ENCODE results near the gene NDUFV2.
"Not testable (repeated sequence)": the region's sequence is repeated elsewhere in the genome, so short reads cannot be mapped to it uniquely, and the experiment has no call there.

Gene NDUFV2

GRCh38 chr18:9157806-9158205, 55.3 kb downstream of the NDUFV2 start:
- Histone ChIP-seq H3K27ac (no peak overlapping the region), H3K36me3 (peaks cover 6% of the 10 kb centered on the region), H3K27me3 (no peaks in the 10 kb centered on the region), H3K4me1 (ENCODE audit: control insufficient read depth in 1 of 2, insufficient read depth in 1 of 2, low read depth in 1 of 2, low read length in 1 of 2) (peaks cover 16 to 33% of the 10 kb centered on the region in 2 experiments), H3K9me3 (no peaks in the 10 kb centered on the region), H3K4me3 (ENCODE audit: low read depth in 1 of 2, low read length in 1 of 2) (no peak overlapping the region)
- TF ChIP-seq CTCF (IDR thresholded peaks at IDR 0.05): no peak

GRCh38 chr18:9160014-9160413, 57.5 kb downstream of the NDUFV2 start:
- H3K4me3 ChIP-seq (ENCODE audit: low read depth in 1 of 2, low read length in 1 of 2): no peak overlapping the region
- H3K4me1 ChIP-seq (ENCODE audit: control insufficient read depth in 1 of 2, insufficient read depth in 1 of 2, low read depth in 1 of 2, low read length in 1 of 2): peaks cover 0 to 12% of the 10 kb centered on the region in 2 experiments
- H3K27ac ChIP-seq: no peak overlapping the region
- H3K36me3 ChIP-seq: peaks cover 6% of the 10 kb centered on the region
- no peaks in the 10 kb centered on the region for H3K9me3 ChIP-seq
- no peaks in the 10 kb centered on the region for H3K27me3 ChIP-seq
- no peak for TF ChIP-seq CTCF (IDR thresholded peaks at IDR 0.05)

GRCh38 chr18:9162663-9163062, 60.2 kb downstream of the NDUFV2 start:
- not testable (repeated sequence) for H3K9me3 ChIP-seq; H3K4me3 ChIP-seq (ENCODE audit: low read depth in 1 of 2, low read length in 1 of 2); H3K27ac ChIP-seq; H3K36me3 ChIP-seq; H3K4me1 ChIP-seq (ENCODE audit: control insufficient read depth in 1 of 2, insufficient read depth in 1 of 2, low read depth in 1 of 2, low read length in 1 of 2); H3K27me3 ChIP-seq

- not testable (repeated sequence) for H3K36me3 ChIP-seq; H3K27ac ChIP-seq; H3K27me3 ChIP-seq; H3K4me1 ChIP-seq (ENCODE audit: control insufficient read depth in 1 of 2, insufficient read depth in 1 of 2, low read depth in 1 of 2, low read length in 1 of 2); H3K9me3 ChIP-seq; H3K4me3 ChIP-seq (ENCODE audit: low read depth in 1 of 2, low read length in 1 of 2)
Observed at GRCh38 chr18:9164149-9164548, 61.6 kb downstream of the NDUFV2 start.

GRCh38 chr18:9165883-9166282, 63.4 kb downstream of the NDUFV2 start:
- not testable (repeated sequence) for H3K27me3 ChIP-seq; H3K36me3 ChIP-seq; H3K9me3 ChIP-seq; H3K4me1 ChIP-seq (ENCODE audit: control insufficient read depth in 1 of 2, insufficient read depth in 1 of 2, low read depth in 1 of 2, low read length in 1 of 2); H3K27ac ChIP-seq; H3K4me3 ChIP-seq (ENCODE audit: low read depth in 1 of 2, low read length in 1 of 2)

GRCh38 chr18:9169515-9169914, 67.0 kb downstream of the NDUFV2 start:
- H3K36me3 ChIP-seq; H3K9me3 ChIP-seq; H3K27me3 ChIP-seq; H3K27ac ChIP-seq; H3K4me3 ChIP-seq (ENCODE audit: low read depth in 1 of 2, low read length in 1 of 2): not testable (repeated sequence)
- peaks cover 21 to 25% of the 10 kb centered on the region in 2 experiments for H3K4me1 ChIP-seq (ENCODE audit: control insufficient read depth in 1 of 2, insufficient read depth in 1 of 2, low read depth in 1 of 2, low read length in 1 of 2)

- Histone ChIP-seq H3K4me1 (ENCODE audit: control insufficient read depth in 1 of 2, insufficient read depth in 1 of 2, low read depth in 1 of 2, low read length in 1 of 2) (peaks cover 34 to 37% of the 10 kb centered on the region in 2 experiments), H3K27ac (peak overlapping the region; percentile 17)
- H3K9me3 ChIP-seq; H3K27me3 ChIP-seq; H3K4me3 ChIP-seq (ENCODE audit: low read depth in 1 of 2, low read length in 1 of 2); H3K36me3 ChIP-seq: not testable (repeated sequence)
Observed at GRCh38 chr18:9171919-9172318, 69.4 kb downstream of the NDUFV2 start.

- Histone ChIP-seq H3K36me3 (no peaks in the 10 kb centered on the region), H3K9me3 (no peaks in the 10 kb centered on the region), H3K4me1 (ENCODE audit: control insufficient read depth in 1 of 2, insufficient read depth in 1 of 2, low read depth in 1 of 2, low read length in 1 of 2) (peaks cover 34 to 37% of the 10 kb centered on the region in 2 experiments), H3K27me3 (no peaks in the 10 kb centered on the region), H3K27ac (peak overlapping the region; percentile 77), H3K4me3 (ENCODE audit: low read depth in 1 of 2, low read length in 1 of 2) (no peak overlapping the region)
- no peak for TF ChIP-seq CTCF (IDR thresholded peaks at IDR 0.05)
Observed at GRCh38 chr18:9172506-9173127, 70.1 kb downstream of the NDUFV2 start.

Data from neutrophil (primary cell).